Activated CD4-positive, alpha-beta T cell treated with anti-CD3 and anti-CD28 coated beads for 36 hours (primary cell): ENCODE measurements around the gene NEDD4L. TPM values are rescaled to one million over a fixed set of nuclear protein-coding genes. Genes with fewer than 3 reads are reported as not detected.

ENCODE experiments used
- ATAC-seq: fragments of 200-7000 bp; cut with Tn5 transposase; one replicate; pipeline ENCODE4 v1.10.0; 2021; ENCODE audit warnings: mild to moderate bottlenecking, moderate library complexity
- CTCF ChIA-PET: fragments of 350-600 bp; sonication (Branson Sonifier 250); formaldehyde crosslinking; loops from one replicate; lab custom pipeline; 2021; ENCODE audit warnings: antibody characterized with exemption; lab: Charles Lee
- POLR2A ChIA-PET: fragments of 350-600 bp; sonication (Branson Sonifier 250); formaldehyde crosslinking; loops from one replicate; lab custom pipeline; 2021; ENCODE audit warnings: antibody characterized with exemption, inconsistent platforms; lab: Charles Lee
- DNase-seq: peaks from one replicate; pipeline ENCODE4 v3.0.0-alpha.2; 2020
- H3K27ac Mint-ChIP-seq: one replicate; pipeline ENCODE4 v1.8.0; 2021; ENCODE audit warnings: mixed read lengths
- H3K27me3 Mint-ChIP-seq: one replicate; pipeline ENCODE4 v1.8.0; 2021; ENCODE audit warnings: mixed read lengths
- H3K36me3 Mint-ChIP-seq: one replicate; pipeline ENCODE4 v1.8.0; 2021; ENCODE audit warnings: low read depth, mixed read lengths
- H3K4me1 Mint-ChIP-seq: one replicate; pipeline ENCODE4 v1.8.0; 2021; ENCODE audit warnings: mixed read lengths
- H3K4me3 Mint-ChIP-seq: one replicate; pipeline ENCODE4 v1.8.0; 2021; ENCODE audit warnings: mild to moderate bottlenecking, moderate library complexity, mixed read lengths
- H3K9me3 Mint-ChIP-seq: one replicate; pipeline ENCODE4 v1.8.0; 2021; ENCODE audit warnings: low read depth, mixed read lengths
- intact Hi-C, 2 experiments: fragments of 100-400 bp; cut with DNase I in 1 of 2; cut with micrococcal nuclease in 1 of 2; formaldehyde crosslinking; loops; one replicate each; pipeline versions ENCODE4 v1.14.2 to v1.15.1; 2022 to 2024; cut with DNase I, micrococcal nuclease
- microRNA-seq: library from miRNA; unstranded; fragments of <30 nt; microRNA quantifications from one replicate; pipeline ENCODE4 v1.2.0, GENCODE V29; 2021; ENCODE audit warnings: borderline replicate concordance
- total RNA-seq, 2 experiments: library from RNA; stranded (reverse); gene quantifications; one replicate each; pipeline ENCODE4 v1.2.3, GENCODE V29; 2021

The NEDD4L gene
- total RNA-seq, 2 experiments from 2014 or later, result 6.4 to 6.8 TPM

DNA sequence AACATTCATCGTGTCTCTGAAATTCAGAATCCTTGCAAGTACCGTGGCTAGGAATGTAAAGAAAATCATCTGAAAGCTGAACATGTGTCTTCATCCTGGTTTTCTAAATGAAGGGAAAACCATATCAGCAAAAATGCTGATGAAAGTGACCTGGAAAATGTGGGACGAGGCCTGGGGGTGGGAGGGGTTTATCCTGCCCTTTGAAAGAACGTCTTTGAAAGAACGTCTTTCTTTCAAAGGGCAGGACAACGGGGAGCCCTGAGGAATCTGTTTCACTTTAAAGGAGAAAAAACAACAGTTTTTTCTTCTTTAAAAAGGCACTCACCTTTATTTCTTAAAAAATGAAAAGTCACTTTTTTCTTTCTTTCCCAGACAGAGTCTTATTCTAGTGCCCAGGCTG lies 399.6 kb downstream of the NEDD4L start:
- CTCF ChIA-PET, result interaction anchor here (0.6 to 0.7 kb wide), 2 partner anchors 111 to 859 kb away, joined by 3 read pairs; no protein-coding TSS in a partner anchor
- intact Hi-C loops, result no loop called here
- Mint-ChIP-seq H3K9me3 (no peaks in the 10 kb centered on the region), H3K27me3 (no peaks in the 10 kb centered on the region), H3K27ac (no peak overlapping the region), H3K4me3 (no peak overlapping the region), H3K36me3 (no peaks in the 10 kb centered on the region), H3K4me1 (peaks cover 7% of the 10 kb centered on the region)
- POLR2A ChIA-PET, result no interaction called here
- ATAC-seq, result no peak
- no peak for DNase-seq

DNA sequence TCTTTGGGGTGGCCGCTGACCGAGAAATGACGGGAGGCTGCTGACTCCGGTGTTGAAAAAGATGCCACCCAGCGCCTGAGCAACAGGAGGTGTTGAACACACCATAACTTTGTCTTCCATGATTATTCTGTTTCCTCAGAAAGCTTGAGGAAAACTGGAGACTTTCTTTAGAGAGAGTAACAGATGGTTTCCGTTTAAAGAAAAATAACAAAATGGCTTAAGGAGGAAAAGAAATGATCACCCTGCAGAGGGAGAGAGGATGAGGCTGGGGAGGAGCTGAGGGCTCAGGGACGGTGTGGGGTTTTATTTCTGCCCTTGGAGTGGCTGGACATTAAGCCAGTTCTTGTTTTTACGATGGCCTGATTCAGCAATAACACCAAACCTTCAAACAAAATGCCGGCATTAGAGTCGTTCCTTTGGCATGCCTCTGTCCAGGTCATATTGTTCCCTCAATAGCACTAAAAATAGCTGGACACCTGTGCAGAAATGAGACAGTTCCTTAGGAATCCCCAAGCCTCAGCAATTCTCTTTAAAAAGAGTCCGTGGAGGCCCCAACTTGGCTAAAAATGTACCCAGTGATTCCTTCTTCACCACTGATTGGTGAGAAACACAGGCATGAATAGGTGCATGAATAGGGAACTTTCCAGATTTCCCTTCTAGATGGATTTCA lies 402.5 kb downstream of the NEDD4L start:
- intact Hi-C loops, result no loop called here
- H3K4me3 Mint-ChIP-seq, result no peak overlapping the region
- ChIA-PET CTCF (no interaction called here), POLR2A (no interaction called here)
- ATAC-seq, result no peak
- H3K4me1 Mint-ChIP-seq, result no peaks in the 10 kb centered on the region
- H3K27me3 Mint-ChIP-seq, result peaks cover 2% of the 10 kb centered on the region
- H3K36me3 Mint-ChIP-seq, result no peaks in the 10 kb centered on the region
- H3K27ac Mint-ChIP-seq, result no peak overlapping the region
- DNase-seq, result no peak
- no peaks in the 10 kb centered on the region for H3K9me3 Mint-ChIP-seq

DNA sequence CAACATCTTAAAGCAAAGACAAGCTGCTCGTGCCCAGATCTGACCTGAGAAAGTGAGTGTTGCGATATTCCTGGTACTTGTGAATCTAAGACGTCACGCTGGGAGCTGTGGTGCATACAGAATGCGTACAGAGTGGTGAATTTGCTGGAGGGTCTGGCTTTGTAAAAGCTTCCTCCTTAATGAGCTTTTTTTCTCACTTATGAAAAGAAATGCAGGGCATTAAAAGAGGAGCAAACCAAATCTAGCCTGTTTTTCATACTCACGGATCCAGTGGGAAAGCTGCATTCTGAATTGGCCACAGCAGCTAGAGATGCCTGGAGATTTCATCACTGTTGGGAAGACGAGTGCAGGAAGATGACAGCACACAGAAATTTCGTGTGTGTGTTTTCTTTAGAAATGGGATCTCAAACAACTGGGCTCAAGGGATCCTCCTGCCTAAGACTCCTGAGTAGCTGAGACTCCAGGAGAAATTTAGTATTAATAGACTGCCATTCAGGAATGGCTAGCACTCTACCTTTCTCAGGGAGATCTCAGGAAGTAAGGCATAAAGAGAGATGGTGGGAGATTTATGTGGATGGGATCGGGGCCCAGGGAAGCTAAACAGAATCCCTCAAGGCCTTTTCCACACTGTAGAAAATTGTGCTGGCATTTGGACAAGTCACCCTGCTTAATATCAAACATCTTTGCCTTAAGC lies 403.5 kb downstream of the NEDD4L start:
- no peaks in the 10 kb centered on the region for H3K9me3 Mint-ChIP-seq
- H3K27me3 Mint-ChIP-seq, result peaks cover 2% of the 10 kb centered on the region

DNA sequence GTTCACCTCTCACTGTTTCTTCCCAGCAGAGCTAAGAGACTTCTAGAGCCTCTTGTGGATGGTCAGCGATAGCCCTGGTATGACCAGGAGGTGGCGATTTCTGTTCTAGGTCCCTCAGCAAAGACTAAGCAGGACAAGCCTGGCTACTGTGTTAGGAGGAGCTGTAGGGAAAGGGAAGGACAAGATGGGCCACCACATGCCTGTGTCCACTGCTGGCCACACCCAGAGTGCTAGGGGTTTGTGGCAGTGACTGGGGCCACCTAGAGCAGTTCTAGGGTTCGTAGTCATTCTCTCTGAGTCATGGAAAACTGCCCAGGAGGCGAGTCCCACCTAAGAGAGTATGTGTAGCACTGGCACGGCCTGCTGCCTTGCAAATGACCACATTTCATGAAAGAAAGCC lies 405.4 kb downstream of the NEDD4L start:
- Mint-ChIP-seq H3K4me3 (no peak overlapping the region), H3K27ac (no peak overlapping the region), H3K27me3 (peaks cover 2% of the 10 kb centered on the region), H3K4me1 (no peaks in the 10 kb centered on the region), H3K36me3 (no peaks in the 10 kb centered on the region), H3K9me3 (no peaks in the 10 kb centered on the region)
- DNase-seq (no peak), ATAC-seq (no peak)
- intact Hi-C loops, result no loop called here
- POLR2A ChIA-PET, result no interaction called here
- CTCF ChIA-PET, result no interaction called here

More for the DNA sequence above, 403.5 kb downstream of the NEDD4L start:
- ChIA-PET CTCF (interaction anchor here (0.6 to 1.2 kb wide), 4 partner anchors 32 to 605 kb away, joined by 3 to 4 read pairs (median 3); no protein-coding TSS in a partner anchor), POLR2A (no interaction called here)
- Mint-ChIP-seq H3K4me3 (no peak overlapping the region), H3K27ac (no peak overlapping the region), H3K4me1 (no peaks in the 10 kb centered on the region), H3K36me3 (no peaks in the 10 kb centered on the region)
- DNase-seq, result no peak
- intact Hi-C loops, result no loop called here
- no peak for ATAC-seq

Small RNA genes within 50 kb of the gene (microRNA-seq; reads per million reads assigned to microRNA genes)
- gene MIR3591, result not detected

Other genes with a start within 250 kb of the NEDD4L start
- not detected for gene ATP8B1, start 240.9 kb upstream of the NEDD4L start, total RNA-seq